ENCODE results near the gene PNMA6A. TPM values are rescaled to one million over a fixed set of nuclear protein-coding genes. Genes with fewer than 3 reads are reported as not detected.
"Not testable (repeated sequence)": the region's sequence is repeated elsewhere in the genome, so short reads cannot be mapped to it uniquely, and the experiment has no call there.

Gene PNMA6A
- total RNA-seq (10 to 100 TPM in 2 of 7 donors, 1 to 10 TPM in 5; 2.4 to 12.0 (median 6.7) TPM), polyA plus RNA-seq (1 to 10 TPM in 1 of 2 donors, under 1 TPM in 1; 0.80 to 4.3 TPM)
- long read RNA-seq, donor 1, partial matches to known transcripts: 4 of 5 reads
- long read RNA-seq, donor 1, other reads (novel, unspliced or antisense): 0 of 5 reads
- long read RNA-seq, donor 2, partial matches to known transcripts: 0 of 4 reads
- long read RNA-seq, donor 2, other reads (novel, unspliced or antisense): 0 of 4 reads
- long read RNA-seq, donor 3, transcript PNMA6A-201 (2 exons, 2,209 nt): major isoform, 14 of 23 reads
- long read RNA-seq, donor 3, partial matches to known transcripts: 9 of 23 reads
- long read RNA-seq, donor 3, other reads (novel, unspliced or antisense): 0 of 23 reads

GRCh38 chrX:153071909-153072583, at the start of gene PNMA6A:
TSS of gene PNMA6A (plus strand) at chrX:153072454. CDS start at chrX:153073063, 609 bp downstream.
- H3K27ac ChIP-seq; DNase-seq; H3K36me3 ChIP-seq; H3K4me3 ChIP-seq; H3K4me1 ChIP-seq (ENCODE audit: insufficient read depth); H3K9me3 ChIP-seq; intact Hi-C loops (cut with DNase I); H3K27me3 ChIP-seq: not testable (repeated sequence)
- no CpG with 5 or more reads among the region's 76 CpGs for WGBS, 3 donors

- H3K36me3 ChIP-seq; intact Hi-C loops (cut with DNase I); H3K4me1 ChIP-seq (ENCODE audit: insufficient read depth); H3K9me3 ChIP-seq; H3K27ac ChIP-seq; H3K27me3 ChIP-seq; H3K4me3 ChIP-seq; DNase-seq: not testable (repeated sequence)
- WGBS, 3 donors: 57 to 88% (median 63%) methylated on average over 2 of the region's 2 CpGs
Observed at GRCh38 chrX:153026501-153026900, 45.8 kb upstream of the PNMA6A start.

GRCh38 chrX:153028487-153028886, 43.8 kb upstream of the PNMA6A start:
- 58 to 77% (median 72%) methylated on average over 4 to 11 of the region's 11 CpGs for WGBS, 3 donors
- not testable (repeated sequence) for H3K27me3 ChIP-seq

GRCh38 chrX:153029162-153029561, 43.1 kb upstream of the PNMA6A start:
- intact Hi-C loops (cut with DNase I): no loop called here
- Histone ChIP-seq H3K36me3 (no peaks in the 10 kb centered on the region), H3K27ac (no peak overlapping the region), H3K27me3 (no peaks in the 10 kb centered on the region), H3K4me1 (ENCODE audit: insufficient read depth) (no peaks in the 10 kb centered on the region), H3K4me3 (no peak overlapping the region), H3K9me3 (no peaks in the 10 kb centered on the region)
- WGBS, 3 donors: 65 to 97% (median 68%) methylated on average over 2 of the region's 2 CpGs
- TF ChIP-seq EP300 (IDR thresholded peaks at IDR 0.05) (no peak), POLR2A (IDR thresholded peaks at IDR 0.05) (no peak), CTCF (IDR thresholded peaks at IDR 0.05) (no peak)
- no peak for DNase-seq

More at GRCh38 chrX:153028487-153028886, 43.8 kb upstream of the PNMA6A start:
- H3K36me3 ChIP-seq; intact Hi-C loops (cut with DNase I); H3K4me1 ChIP-seq (ENCODE audit: insufficient read depth); DNase-seq; H3K4me3 ChIP-seq; H3K27ac ChIP-seq; H3K9me3 ChIP-seq: not testable (repeated sequence)

- TF ChIP-seq CTCF (IDR thresholded peaks at IDR 0.05): no peak
- TF ChIP-seq POLR2A (IDR thresholded peaks at IDR 0.05): no peak
- TF ChIP-seq EP300 (IDR thresholded peaks at IDR 0.05): no peak
- no peaks in the 10 kb centered on the region for H3K9me3 ChIP-seq
- WGBS, 3 donors: 78 to 83% (median 83%) methylated on average over 11 of the region's 11 CpGs
- intact Hi-C loops (cut with DNase I): loop anchor here in 2 of 4 donors (5.0 to 10.0 kb wide), 3 partner anchors 405 to 477 kb away; no protein-coding TSS in a partner anchor
- H3K27me3 ChIP-seq: no peaks in the 10 kb centered on the region
- H3K4me3 ChIP-seq: no peak overlapping the region
- no peaks in the 10 kb centered on the region for H3K36me3 ChIP-seq
- no peak overlapping the region for H3K27ac ChIP-seq
- DNase-seq: no peak
- H3K4me1 ChIP-seq (ENCODE audit: insufficient read depth): no peaks in the 10 kb centered on the region
Observed at GRCh38 chrX:153029875-153030274, 42.4 kb upstream of the PNMA6A start.

GRCh38 chrX:153030801-153031200, 41.5 kb upstream of the PNMA6A start:
- DNase-seq: no peak
- no peaks in the 10 kb centered on the region for H3K36me3 ChIP-seq
- 83 to 86% (median 85%) methylated on average over 12 of the region's 12 CpGs for WGBS, 3 donors
- intact Hi-C loops (cut with DNase I): loop anchor here in 2 of 4 donors (5.0 to 10.0 kb wide), 3 partner anchors 404 to 476 kb away; no protein-coding TSS in a partner anchor
- no peak for TF ChIP-seq POLR2A (IDR thresholded peaks at IDR 0.05)
- no peak for TF ChIP-seq CTCF (IDR thresholded peaks at IDR 0.05)
- no peak for TF ChIP-seq EP300 (IDR thresholded peaks at IDR 0.05)
- no peaks in the 10 kb centered on the region for H3K27me3 ChIP-seq
- no peaks in the 10 kb centered on the region for H3K4me1 ChIP-seq (ENCODE audit: insufficient read depth)
- no peak overlapping the region for H3K27ac ChIP-seq
- H3K4me3 ChIP-seq: no peak overlapping the region
- no peaks in the 10 kb centered on the region for H3K9me3 ChIP-seq
